K562 (cell line): ENCODE results near the gene AQP11. TPM values are rescaled to one million over a fixed set of nuclear protein-coding genes. Genes with fewer than 3 reads are reported as not detected.

Experiments used
- ARID2 ChIP-seq: fragments of 450-650 bp; IDR thresholded peaks from 2 replicates; pipeline ENCODE4 v1.6.1; 2017; ENCODE audit warnings: antibody characterized with exemption, mild to moderate bottlenecking
- CBX3 ChIP-seq, 2 experiments: IDR thresholded peaks; 1 replicate in 1 of 2; 2 replicates in 1 of 2; pipeline ENCODE4 v1.6.1; 2012; ENCODE audit warnings: inconsistent platforms in 2 of 2, low read length in 2 of 2, borderline replicate concordance in 1 of 2, control low read depth in 1 of 2
- CHCHD3 ChIP-seq: fragments of 250-450 bp; sonication (Bioruptor Pico); IDR thresholded peaks from 2 replicates; pipeline ENCODE4 v2.1.2; 2022; ENCODE audit warnings: mild to moderate bottlenecking
- KDM2B ChIP-seq: fragments of 250-450 bp; sonication (Bioruptor Pico); IDR thresholded peaks from 2 replicates; pipeline ENCODE4 v1.8.0; 2021; ENCODE audit warnings: mild to moderate bottlenecking, moderate library complexity
- MAFF ChIP-seq: IDR thresholded peaks from 2 replicates; pipeline ENCODE4 v1.6.1; 2012; ENCODE audit warnings: low read length, improper control_type of control experiment
- MBD2 ChIP-seq: sonication (generic); IDR thresholded peaks from 2 replicates; pipeline ENCODE4 v1.6.1; 2016; ENCODE audit warnings: low read depth, borderline replicate concordance
- MEIS2 ChIP-seq: fragments of 450-650 bp; IDR thresholded peaks from 2 replicates; pipeline ENCODE4 v1.6.1; 2014; ENCODE audit warnings: mild to moderate bottlenecking; ENCODE audit not compliant: partially characterized antibody
- MYC ChIP-seq, 2 experiments: fragments of 250-450 bp in 1 of 2; sonication (Bioruptor Pico) in 1 of 2; IDR thresholded peaks; 2 replicates each; pipeline versions ENCODE4 v1.5.1 to v1.6.1; 2012 to 2021; ENCODE audit warnings: low read depth in 2 of 2, borderline replicate concordance in 1 of 2, improper control_type of control experiment in 1 of 2, low read length in 1 of 2, mild to moderate bottlenecking in 1 of 2, moderate library complexity in 1 of 2
- NFXL1 ChIP-seq: fragments of 450-650 bp; formaldehyde crosslinking; IDR thresholded peaks from 2 replicates; pipeline ENCODE4 v1.4.0; 2021; ENCODE audit warnings: mild to moderate bottlenecking
- NR2C2 ChIP-seq, 2 experiments: fragments of 200-800 bp in 1 of 2; sonication (Bioruptor generic) in 1 of 2; sonication (generic) in 1 of 2; formaldehyde crosslinking in 1 of 2; IDR thresholded peaks; 2 replicates each; pipeline versions ENCODE4 v1.6.1 to v1.8.0; 2016 to 2022; ENCODE audit warnings: mild to moderate bottlenecking in 1 of 2, missing compliant biosample characterization in 1 of 2, missing genetic modification characterization in 1 of 2, missing genetic modification reagents in 1 of 2
- PTTG1 ChIP-seq: fragments of 450-650 bp; IDR thresholded peaks from 2 replicates; pipeline ENCODE4 v1.6.1; 2016; ENCODE audit warnings: low read depth, mild to moderate bottlenecking, missing genetic modification characterization, missing compliant biosample characterization
- RBFOX2 ChIP-seq: fragments of 200-400 bp; formaldehyde crosslinking; IDR thresholded peaks from 2 replicates; pipeline ENCODE4 v1.6.1; 2017; ENCODE audit warnings: low read depth, mild to moderate bottlenecking, low read length, moderate library complexity
- SPI1 ChIP-seq: IDR thresholded peaks from 2 replicates; pipeline ENCODE4 v1.6.1; 2011; ENCODE audit warnings: low read depth, low read length, control low read depth, borderline replicate concordance
- ZNF197 ChIP-seq: fragments of 200-800 bp; sonication (Bioruptor generic); IDR thresholded peaks from 2 replicates; pipeline ENCODE4 v1.6.1; 2016; ENCODE audit warnings: low read depth, missing genetic modification characterization, missing compliant biosample characterization
- ZNF589 ChIP-seq: fragments of 200-800 bp; sonication (Bioruptor generic); IDR thresholded peaks from 2 replicates; pipeline ENCODE4 v1.6.1; 2016; ENCODE audit warnings: low read depth, missing genetic modification characterization, missing compliant biosample characterization
- ZSCAN32 ChIP-seq: fragments of 450-650 bp; formaldehyde crosslinking; IDR thresholded peaks from 2 replicates; pipeline ENCODE4 v1.4.0; 2020; ENCODE audit warnings: mild to moderate bottlenecking, moderate library complexity
- polyA plus RNA-seq, 8 experiments: library from polyadenylated mRNA; depleted of rRNA in 4 of 8; stranded (reverse) in 5 of 8; unstranded in 3 of 8; fragments of >200 nt; fragmentation: Nextera tagmentation in 2 of 8; fragmentation: Illumina TruSeq in 1 of 8; extraction: Ambion mirVana in 2 of 8; extraction: Trizol in 1 of 8; gene quantifications; 2 replicates each; pipeline versions ENCODE4 v1.2.1 to v1.2.3, GENCODE V29; 2011 to 2014; ENCODE audit warnings: inconsistent platforms in 1 of 8, missing spikeins in 1 of 8
- total RNA-seq, 7 experiments: library from RNA; depleted of rRNA in 6 of 7; stranded (reverse); fragments of >200 nt in 6 of 7; fragmentation: Illumina TruSeq in 2 of 7; extraction: Trizol in 2 of 7; gene quantifications; 2 replicates each; pipeline versions ENCODE4 v1.2.1 to v1.2.3, GENCODE V29; 2011 to 2021; ENCODE audit warnings: low replicate concordance in 1 of 7
- TF ChIP-seq, protein P1 (sequence below): fragments of 250-450 bp; sonication (Bioruptor Pico); IDR thresholded peaks from 2 replicates; pipeline ENCODE4 v1.5.0; 2022; ENCODE audit warnings: mild to moderate bottlenecking
- TF ChIP-seq, protein P2 (sequence below): fragments of 250-450 bp; sonication (Bioruptor Pico); IDR thresholded peaks from 2 replicates; pipeline ENCODE4 v1.8.0; 2021; ENCODE audit warnings: borderline replicate concordance, mild to moderate bottlenecking, moderate library complexity; ENCODE audit not compliant: poor library complexity, severe bottlenecking
- TF ChIP-seq, protein P3 (sequence below): sonication (generic); formaldehyde crosslinking; IDR thresholded peaks from 2 replicates; pipeline ENCODE4 v1.8.0; 2022; ENCODE audit warnings: mild to moderate bottlenecking, missing genetic modification reagents
- TF ChIP-seq, protein P4 (sequence below): fragments of 250-450 bp; sonication (Bioruptor Pico); IDR thresholded peaks from 2 replicates; pipeline ENCODE4 v1.5.0; 2021
- TF ChIP-seq, protein P5 (sequence below): fragments of 450-650 bp; formaldehyde crosslinking; IDR thresholded peaks from 2 replicates; pipeline ENCODE4 v1.4.0; 2020; ENCODE audit warnings: mild to moderate bottlenecking, moderate library complexity

The AQP11 gene
- total and polyA plus RNA-seq, 9 of the 15 experiments (the other 6 are each of a cell fraction or from before 2014, with no cell fraction given): 0.09 to 1.0 (median 0.36) TPM

DNA sequence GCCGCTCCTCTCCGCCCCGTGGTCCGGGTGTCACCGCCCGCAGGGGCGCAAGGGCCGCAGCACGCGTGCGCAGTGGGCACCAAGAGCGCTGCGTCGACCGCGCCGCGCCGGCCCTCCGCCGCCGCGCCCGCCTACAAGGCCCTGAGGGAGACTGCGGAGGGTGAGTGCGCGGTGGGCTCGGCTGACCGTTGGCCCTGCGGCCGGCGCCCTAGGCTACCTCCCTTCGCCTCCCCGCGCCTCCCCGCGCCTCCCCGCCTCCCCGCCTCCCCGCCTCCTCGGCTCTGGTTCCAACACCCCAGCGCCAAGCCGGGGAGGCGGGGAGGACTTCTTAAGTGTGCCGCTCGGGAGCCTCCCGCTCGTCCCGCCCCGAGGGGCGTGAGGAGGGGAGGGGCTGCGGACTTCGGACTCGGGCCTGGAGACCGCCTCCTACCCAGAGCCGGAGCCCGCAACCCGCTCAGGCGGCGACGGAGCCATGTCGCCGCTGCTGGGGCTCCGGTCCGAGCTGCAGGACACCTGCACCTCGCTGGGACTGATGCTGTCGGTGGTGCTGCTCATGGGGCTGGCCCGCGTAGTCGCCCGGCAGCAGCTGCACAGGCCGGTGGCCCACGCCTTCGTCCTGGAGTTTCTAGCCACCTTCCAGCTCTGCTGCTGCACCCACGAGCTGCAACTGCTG lies at the start of gene AQP11 (continued):
- TF ChIP-seq, protein P1, sequence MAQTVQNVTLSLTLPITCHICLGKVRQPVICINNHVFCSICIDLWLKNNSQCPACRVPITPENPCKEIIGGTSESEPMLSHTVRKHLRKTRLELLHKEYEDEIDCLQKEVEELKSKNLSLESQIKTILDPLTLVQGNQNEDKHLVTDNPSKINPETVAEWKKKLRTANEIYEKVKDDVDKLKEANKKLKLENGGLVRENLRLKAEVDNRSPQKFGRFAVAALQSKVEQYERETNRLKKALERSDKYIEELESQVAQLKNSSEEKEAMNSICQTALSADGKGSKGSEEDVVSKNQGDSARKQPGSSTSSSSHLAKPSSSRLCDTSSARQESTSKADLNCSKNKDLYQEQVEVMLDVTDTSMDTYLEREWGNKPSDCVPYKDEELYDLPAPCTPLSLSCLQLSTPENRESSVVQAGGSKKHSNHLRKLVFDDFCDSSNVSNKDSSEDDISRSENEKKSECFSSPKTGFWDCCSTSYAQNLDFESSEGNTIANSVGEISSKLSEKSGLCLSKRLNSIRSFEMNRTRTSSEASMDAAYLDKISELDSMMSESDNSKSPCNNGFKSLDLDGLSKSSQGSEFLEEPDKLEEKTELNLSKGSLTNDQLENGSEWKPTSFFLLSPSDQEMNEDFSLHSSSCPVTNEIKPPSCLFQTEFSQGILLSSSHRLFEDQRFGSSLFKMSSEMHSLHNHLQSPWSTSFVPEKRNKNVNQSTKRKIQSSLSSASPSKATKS (CRISPR knock-in tag): no peak
- TF ChIP-seq CBX3 (IDR thresholded peaks at IDR 0.05; ENCODE audit: borderline replicate concordance in 1 of 2, low read length in 2 of 2) (0 out of 3 replicates have a peak, but pooled peaks of 1 of the 2 experiments have one; percentile 16), KDM2B (CRISPR knock-in tag) (no peak), PTTG1 (tag) (no peak), ZNF197 (CRISPR knock-in tag) (no peak), MYC (IDR thresholded peaks at IDR 0.05; ENCODE audit: low read depth, low read length) (peak; percentile 57; the same call in 1 of the 2 replicates), MYC (CRISPR knock-in tag; IDR thresholded peaks at IDR 0.05; ENCODE audit: borderline replicate concordance, low read depth) (no peak), ZSCAN32 (CRISPR knock-in tag) (no peak), CHCHD3 (CRISPR knock-in tag) (no peak), SPI1 (no peak), NFXL1 (CRISPR knock-in tag) (no peak), MEIS2 (peak; percentile 68), ZNF589 (CRISPR knock-in tag) (no peak), MBD2 (no peak), ARID2 (no peak), RBFOX2 (peak; percentile 77), MAFF (no peak), NR2C2 (CRISPR knock-in tag; IDR thresholded peaks at IDR 0.05) (no peak), NR2C2 (tag; IDR thresholded peaks at IDR 0.05) (no peak)
- TF ChIP-seq, protein P2, sequence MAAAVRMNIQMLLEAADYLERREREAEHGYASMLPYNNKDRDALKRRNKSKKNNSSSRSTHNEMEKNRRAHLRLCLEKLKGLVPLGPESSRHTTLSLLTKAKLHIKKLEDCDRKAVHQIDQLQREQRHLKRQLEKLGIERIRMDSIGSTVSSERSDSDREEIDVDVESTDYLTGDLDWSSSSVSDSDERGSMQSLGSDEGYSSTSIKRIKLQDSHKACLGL (CRISPR knock-in tag): no peak
- TF ChIP-seq, protein P3, sequence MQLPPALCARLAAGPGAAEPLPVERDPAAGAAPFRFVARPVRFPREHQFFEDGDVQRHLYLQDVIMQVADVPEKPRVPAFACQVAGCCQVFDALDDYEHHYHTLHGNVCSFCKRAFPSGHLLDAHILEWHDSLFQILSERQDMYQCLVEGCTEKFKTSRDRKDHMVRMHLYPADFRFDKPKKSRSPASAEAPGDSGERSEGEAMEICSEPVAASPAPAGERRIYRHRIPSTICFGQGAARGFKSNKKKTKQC (CRISPR knock-in tag): 0 out of 2 replicates have a peak, but pooled peaks have one; percentile 31
- TF ChIP-seq, protein P4, sequence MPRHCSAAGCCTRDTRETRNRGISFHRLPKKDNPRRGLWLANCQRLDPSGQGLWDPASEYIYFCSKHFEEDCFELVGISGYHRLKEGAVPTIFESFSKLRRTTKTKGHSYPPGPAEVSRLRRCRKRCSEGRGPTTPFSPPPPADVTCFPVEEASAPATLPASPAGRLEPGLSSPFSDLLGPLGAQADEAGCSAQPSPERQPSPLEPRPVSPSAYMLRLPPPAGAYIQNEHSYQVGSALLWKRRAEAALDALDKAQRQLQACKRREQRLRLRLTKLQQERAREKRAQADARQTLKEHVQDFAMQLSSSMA (CRISPR knock-in tag): no peak
- TF ChIP-seq, protein P5, sequence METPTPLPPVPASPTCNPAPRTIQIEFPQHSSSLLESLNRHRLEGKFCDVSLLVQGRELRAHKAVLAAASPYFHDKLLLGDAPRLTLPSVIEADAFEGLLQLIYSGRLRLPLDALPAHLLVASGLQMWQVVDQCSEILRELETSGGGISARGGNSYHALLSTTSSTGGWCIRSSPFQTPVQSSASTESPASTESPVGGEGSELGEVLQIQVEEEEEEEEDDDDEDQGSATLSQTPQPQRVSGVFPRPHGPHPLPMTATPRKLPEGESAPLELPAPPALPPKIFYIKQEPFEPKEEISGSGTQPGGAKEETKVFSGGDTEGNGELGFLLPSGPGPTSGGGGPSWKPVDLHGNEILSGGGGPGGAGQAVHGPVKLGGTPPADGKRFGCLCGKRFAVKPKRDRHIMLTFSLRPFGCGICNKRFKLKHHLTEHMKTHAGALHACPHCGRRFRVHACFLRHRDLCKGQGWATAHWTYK: peak; percentile 66; the same call in 1 of the 2 replicates
